Measurements from ENCODE around the gene RGN.
"Not testable (repeated sequence)": the region's sequence is repeated elsewhere in the genome, so short reads cannot be mapped to it uniquely, and the experiment has no call there.

Gene RGN

DNA sequence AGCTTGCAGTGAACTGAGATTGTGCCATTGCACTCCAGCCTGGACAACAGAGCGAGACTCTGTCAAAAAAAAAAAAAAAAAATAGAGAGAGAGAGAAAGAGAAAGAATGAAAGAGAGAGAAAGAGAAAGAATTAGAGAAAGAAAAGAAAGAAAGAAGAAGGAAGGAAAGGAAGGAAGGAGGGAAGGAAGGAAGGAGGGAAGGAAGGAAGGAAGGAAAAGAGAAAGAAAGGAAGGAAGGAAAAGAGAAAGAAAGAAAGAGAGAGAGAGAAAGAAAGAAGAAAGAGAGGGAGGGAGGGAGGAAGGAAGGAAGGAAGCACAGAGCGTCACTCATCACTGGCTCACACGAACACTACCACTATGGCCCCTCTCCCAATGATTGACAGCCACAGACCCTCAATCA is 46.2 kb downstream of the RGN start:
- H3K36me3 ChIP-seq (ENCODE audit: insufficient read depth, low read length); H3K27me3 ChIP-seq (ENCODE audit: insufficient read depth, low read length): not testable (repeated sequence)

DNA sequence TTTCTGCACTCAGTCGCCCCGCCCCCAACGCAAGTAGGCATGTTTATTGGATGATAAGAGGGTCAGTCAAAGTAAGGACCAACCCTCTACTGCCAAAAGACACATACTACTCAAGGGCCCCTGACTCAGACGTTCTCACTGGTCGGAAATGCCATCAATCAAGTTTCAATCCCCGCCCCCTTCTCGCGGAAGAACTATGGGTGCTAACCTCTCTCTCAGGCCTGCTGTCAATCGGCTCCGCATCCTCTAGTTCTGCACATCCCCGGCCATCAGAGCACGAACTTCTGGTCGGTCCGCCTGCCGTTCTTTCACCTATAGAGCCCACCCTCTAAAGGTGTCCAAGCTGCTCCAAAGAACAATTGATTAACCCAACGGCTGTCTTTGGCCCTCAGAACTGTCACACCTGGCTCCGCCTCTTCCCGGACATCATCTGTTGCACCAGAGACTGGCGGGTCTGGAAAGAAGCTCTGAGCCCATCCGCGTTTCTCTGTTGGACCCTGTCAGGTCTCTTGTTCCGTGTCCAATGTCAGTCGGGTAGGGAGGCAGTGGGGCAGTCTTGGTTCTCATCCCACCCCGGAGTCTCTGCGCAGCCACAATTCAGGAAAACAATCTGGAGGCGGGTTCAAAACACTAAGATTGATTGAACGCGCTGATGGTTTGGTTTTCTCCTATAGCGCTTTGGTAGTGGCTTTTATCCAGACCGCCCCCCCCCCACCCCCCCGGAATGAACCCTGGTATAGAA is 51.1 kb downstream of the RGN start:
- no peaks in the 10 kb centered on the region for H3K36me3 ChIP-seq (ENCODE audit: insufficient read depth, low read length)
- peak overlapping the region; percentile 64 for H3K27ac ChIP-seq (ENCODE audit: low read depth, low read length)
- peak overlapping the region; percentile 90 for H3K4me3 ChIP-seq (ENCODE audit: low read depth, low read length)
- H3K4me1 ChIP-seq (ENCODE audit: control insufficient read depth, insufficient read depth, low read length, unreplicated experiment), result no peaks in the 10 kb centered on the region
- no peaks in the 10 kb centered on the region for H3K79me2 ChIP-seq (ENCODE audit: control insufficient read depth, insufficient read depth, low read length, unreplicated experiment)
- peak overlapping the region; percentile 89 for H2AFZ ChIP-seq (ENCODE audit: low read length, unreplicated experiment)
- H3K27me3 ChIP-seq (ENCODE audit: insufficient read depth, low read length), result no peaks in the 10 kb centered on the region

More for the DNA sequence above, 46.2 kb downstream of the RGN start:
- H3K79me2 ChIP-seq (ENCODE audit: control insufficient read depth, insufficient read depth, low read length, unreplicated experiment); H3K4me1 ChIP-seq (ENCODE audit: control insufficient read depth, insufficient read depth, low read length, unreplicated experiment); H3K27ac ChIP-seq (ENCODE audit: low read depth, low read length); H2AFZ ChIP-seq (ENCODE audit: low read length, unreplicated experiment); H3K4me3 ChIP-seq (ENCODE audit: low read depth, low read length): not testable (repeated sequence)

DNA sequence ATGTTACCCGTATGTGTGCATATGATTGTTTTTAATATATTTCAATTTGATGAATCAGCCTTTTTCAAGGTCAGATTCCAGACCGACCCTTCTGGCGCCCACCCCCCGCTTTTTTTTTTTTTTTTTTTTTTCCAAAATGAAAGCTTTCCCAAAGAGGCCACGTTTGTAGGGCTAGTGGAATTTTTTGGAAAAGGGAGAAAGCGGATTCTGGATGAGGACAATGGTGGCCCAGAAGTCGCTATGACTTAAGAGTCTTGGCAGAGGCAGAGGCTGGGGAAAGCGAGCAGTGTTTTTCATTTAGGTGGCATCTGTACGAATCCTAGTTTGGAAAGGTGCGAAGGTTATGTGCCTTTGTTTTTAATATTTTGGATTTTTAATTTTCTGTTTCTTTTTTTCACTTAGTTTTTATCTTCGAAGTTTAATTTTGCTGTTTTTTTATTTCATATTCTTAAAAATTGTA is 51.7 kb downstream of the RGN start:
- Histone ChIP-seq H3K4me1 (ENCODE audit: control insufficient read depth, insufficient read depth, low read length, unreplicated experiment) (no peaks in the 10 kb centered on the region), H2AFZ (ENCODE audit: low read length, unreplicated experiment) (no peak overlapping the region), H3K36me3 (ENCODE audit: insufficient read depth, low read length) (no peaks in the 10 kb centered on the region), H3K27me3 (ENCODE audit: insufficient read depth, low read length) (no peaks in the 10 kb centered on the region), H3K79me2 (ENCODE audit: control insufficient read depth, insufficient read depth, low read length, unreplicated experiment) (no peaks in the 10 kb centered on the region), H3K4me3 (ENCODE audit: low read depth, low read length) (peak overlapping the region; percentile 90), H3K27ac (ENCODE audit: low read depth, low read length) (no peak overlapping the region)

DNA sequence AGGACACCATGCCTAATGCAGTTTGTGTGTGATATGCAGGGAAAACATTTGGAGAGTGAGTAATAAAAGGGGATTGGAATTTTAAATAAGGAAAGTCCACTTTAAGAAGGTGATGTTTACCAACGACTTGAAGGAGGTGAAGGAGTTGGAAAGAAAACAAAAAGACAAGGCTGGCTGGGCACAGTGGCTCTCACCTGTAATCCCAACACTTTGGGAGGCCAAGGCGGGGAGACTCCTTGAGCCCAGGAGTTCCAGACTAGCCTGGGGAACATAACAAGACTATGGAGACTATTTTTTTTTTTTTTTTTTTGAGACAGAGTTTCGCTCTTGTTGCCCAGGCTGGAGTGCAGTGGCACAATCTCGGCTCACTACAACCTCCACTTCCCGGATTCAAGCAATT is 55.2 kb downstream of the RGN start:
- H3K27ac ChIP-seq (ENCODE audit: low read depth, low read length), result no peak overlapping the region
- no peak overlapping the region for H3K4me3 ChIP-seq (ENCODE audit: low read depth, low read length)

DNA sequence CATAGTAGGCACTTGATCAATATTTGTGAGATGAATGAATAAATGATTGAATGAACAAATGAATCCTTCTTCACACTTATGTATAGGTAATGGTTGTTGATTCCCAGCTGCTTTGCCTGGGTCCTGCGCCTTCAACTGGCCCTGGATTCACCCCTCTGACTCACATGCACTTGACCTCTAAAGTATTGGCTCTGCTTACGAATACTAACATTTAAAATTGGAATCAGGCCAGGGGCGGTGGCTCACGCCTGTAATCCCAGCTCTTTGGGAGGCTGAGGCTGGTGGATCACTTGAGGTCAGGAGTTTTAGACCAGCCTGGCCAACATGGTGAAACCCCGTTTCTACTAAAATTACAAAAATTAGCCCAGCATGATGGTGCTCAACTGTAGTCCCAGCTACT is 57.4 kb downstream of the RGN start:
- H3K79me2 ChIP-seq (ENCODE audit: control insufficient read depth, insufficient read depth, low read length, unreplicated experiment); H2AFZ ChIP-seq (ENCODE audit: low read length, unreplicated experiment); H3K36me3 ChIP-seq (ENCODE audit: insufficient read depth, low read length); H3K4me1 ChIP-seq (ENCODE audit: control insufficient read depth, insufficient read depth, low read length, unreplicated experiment); H3K4me3 ChIP-seq (ENCODE audit: low read depth, low read length); H3K27ac ChIP-seq (ENCODE audit: low read depth, low read length); H3K27me3 ChIP-seq (ENCODE audit: insufficient read depth, low read length): not testable (repeated sequence)

More for the DNA sequence above, 55.2 kb downstream of the RGN start:
- H3K27me3 ChIP-seq (ENCODE audit: insufficient read depth, low read length), result no peaks in the 10 kb centered on the region
- H3K79me2 ChIP-seq (ENCODE audit: control insufficient read depth, insufficient read depth, low read length, unreplicated experiment), result no peaks in the 10 kb centered on the region
- H3K4me1 ChIP-seq (ENCODE audit: control insufficient read depth, insufficient read depth, low read length, unreplicated experiment), result no peaks in the 10 kb centered on the region
- no peaks in the 10 kb centered on the region for H3K36me3 ChIP-seq (ENCODE audit: insufficient read depth, low read length)
- H2AFZ ChIP-seq (ENCODE audit: low read length, unreplicated experiment), result no peak overlapping the region

DNA sequence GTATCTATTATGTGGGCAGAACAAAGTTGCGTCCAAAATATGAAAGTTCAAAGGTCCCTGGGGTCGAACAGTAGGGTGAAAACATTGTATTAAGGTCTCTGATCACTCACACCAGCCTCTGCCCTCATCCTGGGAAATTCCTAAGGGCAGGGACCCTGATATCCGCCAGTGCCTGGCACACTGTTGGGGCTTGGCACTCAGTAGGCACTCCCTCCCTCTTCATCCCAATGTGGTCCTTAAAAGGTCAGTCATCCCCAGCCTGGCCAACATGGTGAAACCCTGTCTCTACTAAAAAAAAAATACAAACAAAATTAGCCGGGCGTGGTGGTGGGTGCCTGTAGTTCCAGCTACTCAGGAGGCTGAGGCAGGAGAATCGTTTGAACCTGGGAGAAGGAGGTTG is 59.9 kb downstream of the RGN start:
- Histone ChIP-seq H3K36me3 (ENCODE audit: insufficient read depth, low read length) (no peaks in the 10 kb centered on the region), H3K79me2 (ENCODE audit: control insufficient read depth, insufficient read depth, low read length, unreplicated experiment) (peaks cover 4% of the 10 kb centered on the region), H2AFZ (ENCODE audit: low read length, unreplicated experiment) (no peak overlapping the region), H3K27ac (ENCODE audit: low read depth, low read length) (no peak overlapping the region), H3K27me3 (ENCODE audit: insufficient read depth, low read length) (no peaks in the 10 kb centered on the region), H3K4me3 (ENCODE audit: low read depth, low read length) (no peak overlapping the region), H3K4me1 (ENCODE audit: control insufficient read depth, insufficient read depth, low read length, unreplicated experiment) (no peaks in the 10 kb centered on the region)
